SK-N-SH treated with all-trans-retinoic acid at 6 μM for 48 hours (cell line): ENCODE data around the gene EVC.
"Not testable (repeated sequence)": the region's sequence is repeated elsewhere in the genome, so short reads cannot be mapped to it uniquely, and the experiment has no call there.

Source experiments
- ATAC-seq: fragments of 200-7000 bp; cut with Tn5 transposase; 3 replicates; pipeline ENCODE4 v1.9.1; 2020; ENCODE audit warnings: mild to moderate bottlenecking, moderate library complexity
- BACH2 ChIP-seq: fragments of 250-450 bp; sonication (Bioruptor Pico); IDR thresholded peaks from 2 replicates; pipeline ENCODE4 v1.9.0; 2021; ENCODE audit warnings: mild to moderate bottlenecking, borderline replicate concordance
- CSDC2 ChIP-seq: fragments of 250-450 bp; sonication (Bioruptor Pico); IDR thresholded peaks from 2 replicates; pipeline ENCODE4 v1.5.0; 2020; ENCODE audit warnings: mild to moderate bottlenecking, moderate library complexity
- CSRNP3 ChIP-seq: fragments of 250-450 bp; sonication (Bioruptor Pico); IDR thresholded peaks from 2 replicates; pipeline ENCODE4 v1.5.1; 2021; ENCODE audit warnings: mild to moderate bottlenecking, moderate library complexity
- ESRRG ChIP-seq: fragments of 250-450 bp; sonication (Bioruptor Pico); IDR thresholded peaks from 2 replicates; pipeline ENCODE4 v1.6.1; 2021; ENCODE audit warnings: mild to moderate bottlenecking
- GLIS3 ChIP-seq: fragments of 250-450 bp; sonication (Bioruptor Pico); IDR thresholded peaks from 2 replicates; pipeline ENCODE4 v1.5.0; 2020; ENCODE audit warnings: mild to moderate bottlenecking, moderate library complexity
- ISL1 ChIP-seq: fragments of 250-450 bp; sonication (Bioruptor Pico); IDR thresholded peaks from 2 replicates; pipeline ENCODE4 v2.1.2; 2022; ENCODE audit warnings: mild to moderate bottlenecking, moderate library complexity
- OSR1 ChIP-seq: fragments of 250-450 bp; sonication (Bioruptor Pico); IDR thresholded peaks from 2 replicates; pipeline ENCODE4 v1.8.0; 2022; ENCODE audit warnings: moderate library complexity, mild to moderate bottlenecking, inconsistent platforms
- PATZ1 ChIP-seq: fragments of 250-450 bp; sonication (Bioruptor Pico); IDR thresholded peaks from 2 replicates; pipeline ENCODE4 v1.8.0; 2020; ENCODE audit warnings: mild to moderate bottlenecking, moderate library complexity, borderline replicate concordance
- POU6F1 ChIP-seq: fragments of 250-450 bp; sonication (Bioruptor Pico); IDR thresholded peaks from 2 replicates; pipeline ENCODE4 v1.8.0; 2021; ENCODE audit warnings: low read depth, mild to moderate bottlenecking, moderate library complexity, borderline replicate concordance
- PPARA ChIP-seq: fragments of 250-450 bp; sonication (Bioruptor Pico); IDR thresholded peaks from 2 replicates; pipeline ENCODE4 v1.5.0; 2020; ENCODE audit warnings: mild to moderate bottlenecking, borderline replicate concordance
- RARB ChIP-seq: fragments of 250-450 bp; sonication (Bioruptor Pico); IDR thresholded peaks from 2 replicates; pipeline ENCODE4 v1.8.0; 2021; ENCODE audit warnings: mild to moderate bottlenecking, moderate library complexity
- SNAI2 ChIP-seq: fragments of 250-450 bp; sonication (Bioruptor Pico); IDR thresholded peaks from 2 replicates; pipeline ENCODE4 v1.5.0; 2020; ENCODE audit warnings: mild to moderate bottlenecking, moderate library complexity
- TCF4 ChIP-seq: fragments of 250-450 bp; sonication (Bioruptor Pico); IDR thresholded peaks from 2 replicates; pipeline ENCODE4 v1.8.0; 2021; ENCODE audit warnings: mild to moderate bottlenecking, moderate library complexity, borderline replicate concordance
- TOX ChIP-seq: fragments of 250-450 bp; sonication (Bioruptor Pico); IDR thresholded peaks from 2 replicates; pipeline ENCODE4 v1.8.0; 2021; ENCODE audit warnings: mild to moderate bottlenecking, moderate library complexity, borderline replicate concordance
- TSHZ2 ChIP-seq: fragments of 250-450 bp; sonication (Bioruptor Pico); IDR thresholded peaks from 2 replicates; pipeline ENCODE4 v1.5.0; 2020; ENCODE audit warnings: mild to moderate bottlenecking, moderate library complexity
- ZC3H10 ChIP-seq: fragments of 250-450 bp; sonication (Bioruptor Pico); IDR thresholded peaks from 2 replicates; pipeline ENCODE4 v1.5.1; 2021; ENCODE audit warnings: mild to moderate bottlenecking, moderate library complexity
- ZFP30 ChIP-seq: fragments of 450-650 bp; formaldehyde crosslinking; IDR thresholded peaks from 2 replicates; pipeline ENCODE4 v1.5.0; 2022; ENCODE audit warnings: mild to moderate bottlenecking, moderate library complexity
- ZNF70 ChIP-seq: fragments of 450-650 bp; formaldehyde crosslinking; IDR thresholded peaks from 2 replicates; pipeline ENCODE4 v1.5.0; 2020; ENCODE audit warnings: mild to moderate bottlenecking, moderate library complexity

Gene EVC

GRCh38 chr4:5852523-5853202 lies 141.7 kb downstream of the EVC start:
- no peak for ATAC-seq
- TF ChIP-seq CSDC2 (no peak), GLIS3 (CRISPR knock-in tag) (no peak), TCF4 (CRISPR knock-in tag) (no peak), ZC3H10 (CRISPR knock-in tag) (no peak), POU6F1 (CRISPR knock-in tag) (no peak), TOX (CRISPR knock-in tag) (no peak), PPARA (CRISPR knock-in tag) (no peak), SNAI2 (CRISPR knock-in tag) (no peak), OSR1 (CRISPR knock-in tag) (no peak), RARB (CRISPR knock-in tag) (no peak), ZFP30 (CRISPR knock-in tag) (no peak), TSHZ2 (CRISPR knock-in tag) (no peak), CSRNP3 (no peak), ISL1 (no peak)
- TF ChIP-seq, all 23 proteins: peak for 0

GRCh38 chr4:5854929-5855328 lies 143.9 kb downstream of the EVC start:
- no peak for ATAC-seq
- TF ChIP-seq PPARA (CRISPR knock-in tag) (no peak), OSR1 (CRISPR knock-in tag) (no peak), ZC3H10 (CRISPR knock-in tag) (no peak), BACH2 (CRISPR knock-in tag) (no peak), POU6F1 (CRISPR knock-in tag) (no peak), ESRRG (CRISPR knock-in tag) (no peak), TOX (CRISPR knock-in tag) (no peak), TSHZ2 (CRISPR knock-in tag) (no peak), ISL1 (no peak), RARB (CRISPR knock-in tag) (no peak), CSRNP3 (no peak), GLIS3 (CRISPR knock-in tag) (no peak), PATZ1 (CRISPR knock-in tag) (no peak), ZNF70 (no peak), SNAI2 (CRISPR knock-in tag) (no peak), CSDC2 (no peak), ZFP30 (CRISPR knock-in tag) (no peak)
- TF ChIP-seq, all 23 proteins: peak for 0

GRCh38 chr4:5856362-5856761 lies 145.4 kb downstream of the EVC start:
- ATAC-seq = not testable (repeated sequence)
